A549 treated with Mapracorat at 1 μM for 4 hours (cell line): ENCODE measurements around the gene USP25. TPM values are rescaled to one million over a fixed set of nuclear protein-coding genes. Genes with fewer than 3 reads are reported as not detected.

ENCODE experiments used
- total RNA-seq: library from RNA; stranded (reverse); fragments of 200-300 nt; extraction: Qiagen RNA extraction; gene quantifications from 5 replicates; pipeline ENCODE4 v1.2.3, GENCODE V29; 2022

USP25 gene
- 10.2 to 12.0 TPM (median 11.3 TPM) in 5 replicates for total RNA-seq

GRCh38 chr21:15729674-15730483, at the start of gene USP25:
USP25 (plus strand) TSS chr21:15729982; CDS start chr21:15730394, 412 bp downstream.

